GM19438 (cell line): Measurements from ENCODE around the gene EXOC3L2.
A peak's percentile ranks its signal among the peaks of the same experiment; 100 is the strongest.

Experiments used
- ATAC-seq: cut with Tn5 transposase; IDR thresholded peaks from one replicate; pipeline ENCODE4 v1.9.1; 2021; ENCODE audit warnings: low read depth; ENCODE audit not compliant: unreplicated experiment

EXOC3L2 gene

GRCh38 chr19:45164577-45165335, 80.5 kb downstream of the EXOC3L2 start:
- peak; percentile 77 for ATAC-seq

GRCh38 chr19:45163751-45164460, 81.3 kb downstream of the EXOC3L2 start:
- no peak for ATAC-seq

- ATAC-seq: no peak
Measured at GRCh38 chr19:45163156-45163555, 82.1 kb downstream of the EXOC3L2 start.

- ATAC-seq: no peak
Measured at GRCh38 chr19:45162608-45163143, 82.5 kb downstream of the EXOC3L2 start.
